HG03575 (cell line): ENCODE results near the gene DHRS2.
"Not testable (repeated sequence)": the region's sequence is repeated elsewhere in the genome, so short reads cannot be mapped to it uniquely, and the experiment has no call there.

Experiments
- ATAC-seq: cut with Tn5 transposase; IDR thresholded peaks from one replicate; pipeline ENCODE4 v1.9.1; 2021; ENCODE audit not compliant: unreplicated experiment, insufficient number of reproducible peaks, low FRiP score; ENCODE audit errors: extremely low read depth

The DHRS2 gene

DNA sequence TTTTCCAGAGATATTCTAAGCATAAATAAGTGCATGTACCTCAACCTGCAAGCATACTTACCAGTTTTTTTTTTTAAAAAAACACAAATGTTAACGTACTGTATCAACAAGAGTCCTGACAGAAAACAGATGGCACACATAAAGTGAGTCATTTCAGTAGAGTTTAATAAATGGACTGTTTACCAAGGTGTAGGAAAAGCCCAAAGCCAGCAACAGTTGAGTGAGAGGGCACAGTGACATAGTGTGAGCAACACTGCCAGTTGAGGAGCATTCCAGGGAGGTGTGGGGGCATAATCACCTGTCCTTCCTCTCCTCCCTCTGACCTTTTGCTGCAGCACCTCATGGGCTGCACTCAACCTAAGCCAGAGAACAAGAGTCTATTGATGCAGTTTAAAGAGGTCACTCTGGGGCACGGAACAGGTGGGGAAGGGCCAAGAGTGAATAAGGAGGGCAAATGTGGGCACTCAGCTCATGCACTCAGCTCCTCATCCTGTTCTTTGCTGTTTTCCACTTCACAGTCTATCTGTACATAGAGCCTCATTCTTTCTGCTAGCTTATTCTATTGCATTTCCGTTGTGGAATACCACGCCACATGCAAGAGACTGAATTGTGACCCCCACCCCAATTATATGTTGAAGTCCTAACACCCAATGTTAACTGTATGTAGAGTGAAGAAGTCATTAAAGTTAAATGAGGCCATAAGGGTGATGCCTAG, 29.3 kb downstream of the DHRS2 start:
- no peak for ATAC-seq

DNA sequence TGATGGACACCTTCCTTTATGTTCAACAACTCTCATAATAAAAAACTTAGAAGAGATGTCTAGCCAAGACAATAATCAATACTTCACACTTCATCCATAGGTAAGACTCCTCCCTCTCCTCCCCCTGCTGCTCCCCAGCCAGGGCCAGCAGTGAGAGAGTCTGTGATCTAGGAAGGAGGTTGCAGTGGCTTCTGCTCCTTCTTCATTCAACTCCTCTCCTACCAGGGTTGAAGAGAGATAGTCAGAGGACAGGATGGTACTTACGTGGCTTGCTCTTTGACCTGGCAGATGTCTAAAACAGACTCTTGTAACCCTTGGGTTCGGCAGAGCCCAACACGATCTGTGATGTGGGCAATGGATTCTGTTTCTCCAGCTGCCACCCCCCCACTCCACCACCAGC, 31.0 kb downstream of the DHRS2 start:
- no peak for ATAC-seq

DNA sequence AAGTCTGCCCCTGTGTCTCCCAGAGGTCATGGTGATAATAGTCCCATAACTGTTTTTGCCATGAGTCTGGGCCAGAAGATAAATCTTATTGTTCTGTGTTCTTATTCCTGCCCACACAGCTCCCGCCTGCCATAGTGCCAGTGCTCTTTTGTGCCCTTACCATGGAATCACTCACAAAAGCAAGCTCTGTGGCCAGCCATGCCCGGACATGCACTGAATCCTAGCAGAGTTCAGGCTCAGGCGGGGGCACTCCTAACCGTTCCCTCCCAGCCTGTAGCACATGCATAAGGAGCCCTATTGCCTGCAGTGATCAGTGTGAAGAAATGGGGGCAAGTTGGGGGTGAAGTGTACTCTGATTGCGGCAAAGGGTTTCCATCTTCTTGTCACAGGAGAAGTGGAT, 33.3 kb downstream of the DHRS2 start:
- no peak for ATAC-seq

DNA sequence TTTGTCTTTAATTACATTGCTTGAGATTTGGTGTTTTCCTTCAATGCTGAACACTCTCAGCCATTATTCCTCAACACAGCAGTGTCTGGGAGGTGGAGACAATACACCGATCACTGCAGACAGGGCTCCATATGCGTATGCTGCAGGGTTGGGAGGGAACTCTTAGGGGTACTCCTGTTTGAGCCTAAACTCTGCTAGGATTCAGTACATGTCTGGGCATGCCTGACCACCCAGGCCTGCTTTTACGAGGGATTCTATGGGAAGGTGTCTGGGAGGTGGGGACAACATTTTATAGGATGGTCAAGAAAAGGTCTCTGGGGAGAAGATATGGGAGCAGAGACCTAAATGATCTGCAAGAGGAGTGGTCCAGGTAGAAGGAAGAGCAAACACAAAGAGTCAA, 34.3 kb downstream of the DHRS2 start:
- ATAC-seq, result no peak

DNA sequence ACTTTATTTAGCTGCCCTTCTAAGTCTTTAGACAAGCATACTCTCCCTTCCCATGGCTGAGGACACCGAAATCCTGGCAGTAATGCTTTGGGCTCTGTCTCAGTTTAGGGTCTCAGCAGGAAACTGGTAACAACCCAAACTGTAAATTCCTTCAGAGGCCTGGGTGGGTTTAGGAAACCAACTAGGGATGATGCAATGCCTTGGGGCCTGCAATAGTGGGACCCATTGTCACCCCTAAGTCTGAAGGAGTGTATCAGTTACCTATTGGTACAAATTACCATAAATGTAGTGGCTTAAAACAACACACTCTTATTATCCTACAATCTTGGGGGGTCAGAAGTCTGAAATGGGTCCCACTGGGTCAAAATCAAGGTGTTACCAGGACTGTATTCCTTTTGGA, 36.0 kb downstream of the DHRS2 start:
- ATAC-seq, result no peak

DNA sequence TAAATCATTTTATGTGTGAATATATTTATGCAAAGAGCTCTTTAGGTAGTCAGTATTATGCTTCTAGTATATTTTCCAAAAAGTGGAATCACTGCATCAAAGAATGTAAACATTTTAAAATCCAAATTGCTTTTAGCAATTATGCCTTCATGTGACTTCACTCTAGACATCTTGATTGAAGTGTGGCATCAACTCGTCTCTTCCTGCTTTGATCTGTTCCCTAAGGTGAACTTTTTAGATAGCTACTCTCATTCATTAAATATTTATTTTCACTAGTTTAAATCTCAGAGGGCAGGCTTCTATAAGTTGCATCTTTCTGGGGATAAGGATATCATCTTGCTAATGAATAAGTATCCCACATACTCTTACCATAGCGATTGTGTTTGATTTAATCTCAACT, 39.2 kb downstream of the DHRS2 start:
- no peak for ATAC-seq

DNA sequence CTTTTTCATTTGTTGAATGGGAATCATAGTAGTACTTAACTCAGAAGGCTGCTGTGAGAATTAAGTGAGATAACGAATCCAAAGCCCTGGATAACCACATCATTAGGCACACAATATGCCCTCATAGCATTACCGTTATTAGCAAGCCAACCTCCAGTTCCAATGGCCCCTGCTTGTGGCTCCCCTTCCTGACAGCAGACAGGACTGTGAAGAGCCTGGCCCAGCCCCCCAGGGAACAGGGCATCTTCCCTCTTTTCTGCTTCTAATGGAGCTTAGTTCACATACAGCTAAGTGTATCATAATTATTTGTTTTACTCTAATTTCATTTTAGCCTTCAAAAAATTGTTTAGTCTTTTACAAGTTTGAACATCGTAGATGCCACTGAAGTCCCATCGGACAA, 39.7 kb downstream of the DHRS2 start:
- no peak for ATAC-seq

DNA sequence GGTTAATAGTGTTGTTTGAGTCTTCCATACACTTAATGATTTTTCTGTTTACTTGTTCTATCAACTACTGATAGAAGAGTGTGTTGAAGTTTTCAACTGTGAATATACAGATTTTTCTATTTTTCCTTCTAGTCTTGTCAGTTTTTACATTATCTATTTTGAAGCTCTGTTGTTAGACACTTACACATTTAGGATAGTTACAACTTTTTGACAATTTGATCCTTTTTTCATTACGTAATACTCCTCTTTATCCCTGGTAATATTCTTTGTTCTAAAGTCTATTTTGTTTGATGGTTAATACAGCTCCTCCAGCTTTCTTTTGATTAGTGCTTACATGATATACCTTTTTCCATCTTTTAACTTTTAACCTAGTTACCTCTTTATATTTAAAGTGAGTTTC, 45.2 kb downstream of the DHRS2 start:
- no peak for ATAC-seq

DNA sequence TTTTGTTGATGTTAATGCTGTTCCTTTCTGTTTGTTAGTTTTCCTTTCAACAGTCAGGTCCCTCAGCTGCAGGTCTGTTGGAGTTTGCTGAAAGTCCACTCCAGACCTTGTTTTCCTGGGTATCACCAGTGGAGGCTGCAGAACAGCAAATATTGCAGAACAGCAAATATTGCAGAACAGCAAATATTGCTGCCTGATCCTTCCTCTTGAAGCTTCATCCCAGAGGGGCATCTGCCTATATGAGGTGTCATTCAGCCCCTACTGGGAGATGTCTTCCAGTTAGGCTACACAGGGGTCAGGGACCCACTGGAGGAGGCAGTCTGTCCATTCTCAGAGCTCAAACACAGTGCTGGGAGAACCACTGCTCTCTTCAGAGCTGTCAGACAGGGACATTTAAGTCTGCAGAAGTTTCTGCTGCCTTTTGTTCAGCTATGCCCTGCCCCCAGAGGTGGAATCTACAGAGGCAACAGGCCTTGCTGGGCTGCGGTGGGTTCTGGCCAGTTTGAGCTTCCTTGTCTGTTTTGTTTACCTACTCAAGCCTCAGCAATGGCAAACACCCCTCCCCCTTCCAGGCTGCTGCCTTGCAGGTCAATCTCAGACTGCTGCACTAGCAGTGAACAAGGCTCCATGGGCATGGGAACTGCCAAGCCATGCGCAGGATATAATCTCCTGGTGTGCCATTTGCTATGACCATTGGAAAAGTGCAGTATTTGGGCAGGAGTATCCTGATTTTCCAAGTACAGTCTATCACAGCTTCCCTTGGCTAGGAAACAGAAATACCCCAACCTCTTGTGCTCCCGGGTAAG, 53.7 kb downstream of the DHRS2 start:
- not testable (repeated sequence) for ATAC-seq

DNA sequence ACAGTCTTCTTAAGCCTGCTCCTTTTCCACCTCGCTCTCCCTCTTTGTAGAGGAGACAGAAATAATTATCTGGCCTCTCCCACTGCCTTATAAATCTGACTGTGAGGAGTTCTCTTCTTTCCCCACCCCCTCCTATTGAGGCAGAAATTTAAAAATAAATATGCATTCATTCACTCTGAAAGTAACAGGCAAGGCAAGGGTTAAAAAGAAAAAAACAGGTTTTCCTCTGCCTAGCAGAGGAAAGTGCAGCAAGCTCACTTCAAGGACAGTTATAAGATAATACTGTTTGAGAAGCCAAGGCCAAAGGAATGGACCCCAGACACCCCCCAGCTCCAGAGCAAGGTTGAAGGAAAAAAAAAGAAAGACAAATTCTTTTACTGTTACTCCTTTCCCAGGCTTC, 56.3 kb downstream of the DHRS2 start:
- no peak for ATAC-seq

DNA sequence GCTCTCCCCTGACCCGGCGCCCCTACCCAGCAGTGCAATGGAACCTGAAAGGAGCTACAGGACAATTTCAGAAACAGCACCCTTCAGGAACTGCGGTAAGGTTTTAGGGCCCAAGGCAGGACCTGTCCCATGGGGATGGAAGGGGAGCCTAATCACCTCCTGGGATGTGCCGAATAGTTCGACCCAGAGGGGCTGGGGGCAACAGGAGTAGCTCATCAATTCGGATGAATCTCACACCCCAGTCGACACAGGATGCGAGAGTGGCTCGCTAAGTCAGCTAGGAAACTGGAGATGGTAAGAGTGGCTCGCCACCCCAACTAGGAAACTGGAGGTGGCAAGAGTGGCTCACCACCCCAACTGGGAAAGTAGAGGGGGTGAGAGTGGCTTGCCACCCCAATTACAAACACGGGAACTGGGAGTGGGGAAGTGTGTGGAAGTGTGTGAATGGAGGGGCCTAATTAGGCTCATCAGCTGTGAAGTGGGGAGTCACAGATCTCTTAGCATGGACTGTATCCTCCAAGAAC, 57.1 kb downstream of the DHRS2 start:
- ATAC-seq, result no peak

DNA sequence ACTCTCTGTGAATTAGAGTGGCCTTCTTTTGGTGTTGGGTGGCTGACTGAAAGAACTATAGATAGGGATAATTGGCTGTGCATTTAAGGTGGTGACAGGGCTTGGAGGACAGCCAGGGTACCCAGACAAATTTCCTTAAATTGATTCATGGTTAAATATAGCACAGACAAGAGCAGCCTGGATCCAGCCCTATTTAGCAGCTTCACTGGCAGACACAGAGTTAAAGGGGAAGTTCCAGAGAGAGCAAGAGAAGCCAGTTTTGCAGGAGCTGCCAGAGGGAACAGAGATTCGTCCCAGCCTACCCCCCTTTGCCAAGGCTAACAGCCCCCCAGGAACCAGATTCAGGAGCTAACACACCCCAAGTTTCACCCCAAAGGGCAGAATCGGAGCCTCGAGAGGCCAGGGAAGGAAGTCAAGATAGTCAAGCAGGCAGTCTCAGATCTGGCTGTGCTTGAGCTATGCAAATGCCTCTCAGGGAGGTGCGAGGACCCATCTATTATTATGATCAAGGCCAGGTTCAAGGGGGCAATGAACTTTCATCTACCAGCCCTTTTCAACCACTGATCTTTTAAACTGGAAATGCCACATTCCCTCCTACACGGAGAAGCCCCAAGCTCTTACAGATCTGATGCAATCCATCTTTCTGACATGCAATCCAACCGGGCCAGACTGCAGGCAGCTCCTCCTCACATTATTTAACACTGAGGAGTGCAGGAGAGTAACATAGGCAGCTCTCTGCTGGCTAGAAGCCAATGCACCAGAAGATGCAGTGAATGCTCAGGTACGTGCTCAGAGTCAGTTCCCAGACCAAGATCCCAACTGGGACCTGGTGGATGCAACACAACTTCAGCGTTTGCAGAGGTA, 58.2 kb downstream of the DHRS2 start:
- ATAC-seq, result no peak
